ENCODE measurements around the gene MFN2.

Gene MFN2

GRCh38 chr1:11960715-11961114 is 19.5 kb upstream of the MFN2 start:
- no peak for DNase-seq

- no peak for DNase-seq
Observed at GRCh38 chr1:11961230-11961629, 19.0 kb upstream of the MFN2 start.

GRCh38 chr1:11963622-11964021 is 16.6 kb upstream of the MFN2 start:
- DNase-seq, result no peak

GRCh38 chr1:11964656-11965055 is 15.6 kb upstream of the MFN2 start:
- DNase-seq, result no peak

GRCh38 chr1:11967028-11967547 is 13.2 kb upstream of the MFN2 start:
- DNase-seq, result peak; percentile 97

GRCh38 chr1:11970441-11971185 is 9.6 kb upstream of the MFN2 start:
- no peak for DNase-seq

GRCh38 chr1:11977625-11978024 is 2.6 kb upstream of the MFN2 start:
- DNase-seq, result no peak

- DNase-seq, result no peak
Observed at GRCh38 chr1:11978301-11978700, 1.9 kb upstream of the MFN2 start.

GRCh38 chr1:11979028-11979850 is 1.0 kb upstream of the MFN2 start:
- peak; percentile 96 for DNase-seq

- peak; percentile 44 for DNase-seq
Observed at GRCh38 chr1:11980676-11980972, 380 bp downstream of the MFN2 start.

- no peak for DNase-seq
Observed at GRCh38 chr1:11981378-11982009, 1.2 kb downstream of the MFN2 start.

GRCh38 chr1:11982010-11982392 is 1.8 kb downstream of the MFN2 start:
- DNase-seq, result no peak

GRCh38 chr1:11984121-11984520 is 3.9 kb downstream of the MFN2 start:
- no peak for DNase-seq

GRCh38 chr1:11984576-11984975 is 4.3 kb downstream of the MFN2 start:
- no peak for DNase-seq

- no peak for DNase-seq
Observed at GRCh38 chr1:11985171-11985570, 4.9 kb downstream of the MFN2 start.

GRCh38 chr1:11985851-11986250 is 5.6 kb downstream of the MFN2 start:
- DNase-seq, result no peak

GRCh38 chr1:11989669-11990068 is 9.4 kb downstream of the MFN2 start:
- DNase-seq, result peak; percentile 53

GRCh38 chr1:11990303-11991032 is 10.2 kb downstream of the MFN2 start:
- peak; percentile 98 for DNase-seq

- DNase-seq, result peak; percentile 63
Observed at GRCh38 chr1:11991969-11992676, 11.9 kb downstream of the MFN2 start.

- no peak for DNase-seq
Observed at GRCh38 chr1:11997081-11997850, 17.0 kb downstream of the MFN2 start.

GRCh38 chr1:11998636-11999035 is 18.4 kb downstream of the MFN2 start:
- no peak for DNase-seq

GRCh38 chr1:11999236-11999635 is 19.0 kb downstream of the MFN2 start:
- no peak for DNase-seq

Measured in DMS53 (cell line).